Loucy (cell line): Measurements from ENCODE around the gene MEIS1.

Source experiments
- H2AFZ ChIP-seq: fragments of 200-600 bp; sonication (generic); 2 replicates; pipeline ENCODE4 v1.6.0; 2016; ENCODE audit warnings: antibody characterized with exemption, mild to moderate bottlenecking, low read length, moderate library complexity
- H3F3A ChIP-seq: fragments of 200-600 bp; 2 replicates; pipeline ENCODE4 v1.6.0; 2016; ENCODE audit warnings: antibody characterized with exemption, low read depth, mild to moderate bottlenecking
- H3K27me3 ChIP-seq: fragments of 200-600 bp; sonication (generic); 2 replicates; pipeline ENCODE4 v1.6.1; 2014; ENCODE audit warnings: low read length, mild to moderate bottlenecking; ENCODE audit not compliant: insufficient read depth, poor library complexity, severe bottlenecking
- H3K36me3 ChIP-seq: fragments of 200-600 bp; sonication (generic); 2 replicates; pipeline ENCODE4 v1.6.1; 2016; ENCODE audit warnings: low read length; ENCODE audit not compliant: insufficient read depth
- H3K4me1 ChIP-seq: fragments of 200-600 bp; sonication (generic); 2 replicates; pipeline ENCODE4 v1.5.1; 2014; ENCODE audit warnings: low read length, mild to moderate bottlenecking; ENCODE audit not compliant: insufficient read depth, poor library complexity, severe bottlenecking
- H3K4me2 ChIP-seq: fragments of 200-600 bp; sonication (generic); 2 replicates; pipeline ENCODE4 v1.6.0; 2014; ENCODE audit warnings: antibody characterized with exemption, low read length, low read depth, mild to moderate bottlenecking; ENCODE audit not compliant: poor library complexity, severe bottlenecking
- H3K4me3 ChIP-seq: fragments of 200-600 bp; sonication (generic); 2 replicates; pipeline ENCODE4 v1.5.1; 2014; ENCODE audit warnings: low read length, mild to moderate bottlenecking, mixed read lengths; ENCODE audit not compliant: poor library complexity, severe bottlenecking
- H3K79me2 ChIP-seq: fragments of 200-600 bp; sonication (generic); 2 replicates; pipeline ENCODE4 v1.6.1; 2014; ENCODE audit warnings: low read length; ENCODE audit not compliant: insufficient read depth
- H3K9ac ChIP-seq: fragments of 200-600 bp; sonication (generic); 2 replicates; pipeline ENCODE4 v1.6.0; 2014; ENCODE audit warnings: mild to moderate bottlenecking, low read depth, low read length, moderate library complexity; ENCODE audit not compliant: poor library complexity, severe bottlenecking
- H3K9me2 ChIP-seq: fragments of 200-600 bp; sonication (generic); replicated peaks from 2 replicates; pipeline ENCODE4 v1.6.1; 2016; ENCODE audit warnings: low read depth, low read length, mixed read lengths
- H3K9me3 ChIP-seq: fragments of 200-600 bp; sonication (generic); 2 replicates; pipeline ENCODE4 v1.6.1; 2014; ENCODE audit warnings: mild to moderate bottlenecking, antibody characterized with exemption, low read length, low read depth; ENCODE audit not compliant: insufficient read depth
- H4K20me1 ChIP-seq: fragments of 200-600 bp; sonication (generic); 2 replicates; pipeline ENCODE4 v1.6.0; 2014; ENCODE audit warnings: antibody characterized with exemption, low read length, mild to moderate bottlenecking; ENCODE audit not compliant: insufficient read depth, poor library complexity, severe bottlenecking
- CTCF ChIP-seq: fragments of 200-600 bp; sonication (generic); conservative IDR thresholded peaks from 2 replicates; pipeline ENCODE4 v1.5.1; 2014; ENCODE audit warnings: mild to moderate bottlenecking, antibody characterized with exemption, low read length
- EZH2phosphoT487 ChIP-seq: fragments of 200-600 bp; IDR thresholded peaks from 2 replicates; pipeline ENCODE4 v1.6.1; 2018; ENCODE audit warnings: antibody characterized with exemption, mild to moderate bottlenecking, moderate library complexity, borderline replicate concordance

MEIS1 gene

GRCh38 chr2:66550826-66551225 is 115.9 kb downstream of the MEIS1 start:
- Histone ChIP-seq H3K9me3 (no peaks in the 10 kb centered on the region), H3K4me2 (no peak overlapping the region), H3F3A (no peaks in the 10 kb centered on the region), H3K4me1 (no peaks in the 10 kb centered on the region), H3K27me3 (no peaks in the 10 kb centered on the region), H4K20me1 (no peaks in the 10 kb centered on the region), H3K36me3 (no peaks in the 10 kb centered on the region), H3K9me2 (0 out of 2 replicates have a peak, but pooled peaks cover 3% of the 10 kb centered on the region), H3K9ac (no peak overlapping the region), H3K79me2 (no peaks in the 10 kb centered on the region), H2AFZ (no peak overlapping the region), H3K4me3 (no peak overlapping the region)
- TF ChIP-seq EZH2phosphoT487 (no peak), CTCF (no peak)

GRCh38 chr2:66553370-66553769 is 118.4 kb downstream of the MEIS1 start:
- H3K4me1 ChIP-seq, result no peaks in the 10 kb centered on the region
- no peak for TF ChIP-seq EZH2phosphoT487
- TF ChIP-seq CTCF, result no peak
- no peak overlapping the region for H3K4me2 ChIP-seq
- no peak overlapping the region for H3K9ac ChIP-seq
- 0 out of 2 replicates have a peak, but pooled peaks cover 2% of the 10 kb centered on the region for H3K9me2 ChIP-seq
- H3K27me3 ChIP-seq, result no peaks in the 10 kb centered on the region
- H3K4me3 ChIP-seq, result no peak overlapping the region
- no peaks in the 10 kb centered on the region for H3F3A ChIP-seq
- H3K9me3 ChIP-seq, result no peaks in the 10 kb centered on the region
- no peaks in the 10 kb centered on the region for H3K36me3 ChIP-seq
- H3K79me2 ChIP-seq, result no peaks in the 10 kb centered on the region
- no peak overlapping the region for H2AFZ ChIP-seq
- no peaks in the 10 kb centered on the region for H4K20me1 ChIP-seq

GRCh38 chr2:66555091-66555490 is 120.2 kb downstream of the MEIS1 start:
- H3K4me1 ChIP-seq, result no peaks in the 10 kb centered on the region
- no peaks in the 10 kb centered on the region for H3F3A ChIP-seq
- H3K9ac ChIP-seq, result no peak overlapping the region
- H4K20me1 ChIP-seq, result no peaks in the 10 kb centered on the region
- no peaks in the 10 kb centered on the region for H3K27me3 ChIP-seq
- no peaks in the 10 kb centered on the region for H3K36me3 ChIP-seq
- no peaks in the 10 kb centered on the region for H3K9me3 ChIP-seq
- no peak overlapping the region for H3K4me2 ChIP-seq
- TF ChIP-seq CTCF (no peak), EZH2phosphoT487 (no peak)
- H3K4me3 ChIP-seq, result no peak overlapping the region
- H3K9me2 ChIP-seq, result no peaks in the 10 kb centered on the region
- no peaks in the 10 kb centered on the region for H3K79me2 ChIP-seq
- no peak overlapping the region for H2AFZ ChIP-seq
